ENCODE measurements around the gene RAX.

Gene RAX

DNA sequence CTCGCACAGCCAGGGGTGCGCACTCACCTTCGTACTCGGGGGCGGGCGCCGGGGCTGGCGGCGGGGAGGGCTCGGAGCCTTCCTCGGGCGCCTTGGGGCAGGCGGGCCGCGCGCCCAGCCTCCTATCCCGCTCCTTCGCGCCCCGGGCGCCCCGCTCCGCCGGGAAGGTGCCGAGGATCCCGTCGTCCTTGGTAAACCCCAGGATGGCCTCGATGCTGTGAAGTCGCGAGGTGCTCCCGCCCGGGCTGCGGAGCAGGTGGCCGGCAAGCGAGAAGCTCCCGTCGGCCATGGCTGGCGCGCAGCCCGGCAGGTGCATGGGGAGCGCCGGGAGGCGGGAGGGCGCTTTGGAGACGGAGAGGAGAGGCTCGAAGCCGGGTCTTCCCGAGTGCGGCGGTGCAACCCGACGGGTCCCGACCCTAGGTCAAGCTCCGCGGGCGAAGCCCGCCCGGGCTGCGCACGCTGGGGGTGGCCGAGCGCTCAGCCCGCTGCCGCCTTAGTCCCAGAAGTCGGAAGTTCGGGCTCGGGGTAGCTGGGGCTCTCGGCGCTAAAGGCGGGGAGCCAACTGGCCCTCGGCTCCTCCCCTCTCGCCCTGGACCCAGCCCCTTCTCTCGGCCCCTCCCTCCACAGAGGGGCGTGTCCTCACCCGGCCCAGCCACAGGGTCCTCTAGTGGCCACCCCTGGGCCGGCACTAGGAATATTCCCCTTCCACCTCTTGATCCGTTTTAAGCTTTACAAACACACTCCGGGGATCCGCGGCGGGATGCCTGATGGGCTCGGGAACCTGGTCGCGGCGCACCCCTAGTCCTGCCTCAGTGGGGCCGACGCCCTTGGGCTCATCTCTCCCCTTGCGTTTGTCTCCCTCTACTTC, at the start of gene RAX:
Gene RAX, minus strand, starts transcription at position 564 of the 868 bp plus-strand sequence. Its CDS starts 248 bp downstream, at position 316.
- Mint-ChIP-seq H3K27ac (no peak within 1 kb of the TSS), H3K27me3 (peaks cover 49% of the 10 kb centered on the region), H3K4me1 (ENCODE audit: low read depth) (peaks cover 19% of the 10 kb centered on the region), H3K36me3 (no peaks in the 10 kb centered on the region), H3K4me3 (peak within 1 kb of the TSS; percentile 52), H3K9me3 (ENCODE audit: low read depth) (no peaks in the 10 kb centered on the region)

DNA sequence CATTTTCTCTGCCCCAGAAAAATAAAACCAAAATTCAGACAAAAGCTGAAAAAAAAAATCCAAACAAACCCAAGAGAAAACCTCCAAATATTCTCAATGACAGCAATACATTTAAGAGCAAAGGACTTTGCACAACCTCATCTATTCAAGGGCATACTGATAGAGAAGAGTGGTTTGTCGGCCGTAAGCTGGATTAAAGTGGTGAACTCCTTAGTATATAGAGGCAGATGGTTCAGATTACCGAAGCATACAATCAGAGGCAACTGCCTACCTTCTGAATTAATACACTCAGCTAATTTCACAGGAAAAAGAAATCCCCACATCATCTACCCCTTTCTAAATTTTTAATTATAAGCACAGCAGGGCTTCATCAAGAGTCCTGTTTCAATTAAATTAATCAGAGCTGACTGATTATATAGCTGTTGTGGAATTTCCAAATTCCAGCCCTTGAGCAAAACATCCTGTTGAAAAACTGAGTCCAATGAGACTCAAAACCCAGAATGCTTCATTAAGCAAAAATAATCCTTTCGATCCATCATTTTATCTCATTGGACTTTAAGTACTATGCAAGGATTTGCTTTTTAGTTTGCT, 45.3 kb upstream of the RAX start, which contains the start of gene CPLX4:
Gene CPLX4, minus strand, starts transcription at position 190 of the 591 bp plus-strand sequence. Its CDS starts 187 bp downstream, at position 3.
- H3K27me3 Mint-ChIP-seq = peaks cover 10% of the 10 kb centered on the region
- no peaks in the 10 kb centered on the region for H3K4me1 Mint-ChIP-seq (ENCODE audit: low read depth)
- no peaks in the 10 kb centered on the region for H3K36me3 Mint-ChIP-seq
- H3K9me3 Mint-ChIP-seq (ENCODE audit: low read depth) = no peaks in the 10 kb centered on the region
- H3K27ac Mint-ChIP-seq = no peak within 1 kb of the TSS
- no peak within 1 kb of the TSS for H3K4me3 Mint-ChIP-seq

DNA sequence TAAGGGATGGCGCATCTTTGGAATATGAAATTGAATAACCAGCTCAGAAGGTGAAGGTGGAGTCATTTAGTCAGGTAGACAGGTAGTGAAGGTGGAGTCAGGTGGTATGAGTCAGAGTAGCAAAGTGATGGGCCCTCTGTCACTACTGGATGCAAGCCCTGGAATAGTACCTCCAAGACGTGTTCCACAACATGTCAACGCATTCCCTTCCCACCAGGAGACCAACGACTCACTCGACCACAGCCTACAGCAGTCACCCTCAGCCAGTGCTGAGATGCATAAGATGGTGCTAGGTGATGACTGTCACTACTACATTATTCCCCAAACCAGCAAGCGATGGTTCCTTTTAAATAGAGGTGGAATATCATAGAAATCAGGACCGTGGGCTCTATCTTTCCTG, 38.4 kb upstream of the RAX start:
- no peak overlapping the region for H3K27ac Mint-ChIP-seq
- no peaks in the 10 kb centered on the region for H3K36me3 Mint-ChIP-seq
- no peaks in the 10 kb centered on the region for H3K4me1 Mint-ChIP-seq (ENCODE audit: low read depth)
- H3K27me3 Mint-ChIP-seq = peaks cover 18% of the 10 kb centered on the region
- no peaks in the 10 kb centered on the region for H3K9me3 Mint-ChIP-seq (ENCODE audit: low read depth)
- no peak overlapping the region for H3K4me3 Mint-ChIP-seq

DNA sequence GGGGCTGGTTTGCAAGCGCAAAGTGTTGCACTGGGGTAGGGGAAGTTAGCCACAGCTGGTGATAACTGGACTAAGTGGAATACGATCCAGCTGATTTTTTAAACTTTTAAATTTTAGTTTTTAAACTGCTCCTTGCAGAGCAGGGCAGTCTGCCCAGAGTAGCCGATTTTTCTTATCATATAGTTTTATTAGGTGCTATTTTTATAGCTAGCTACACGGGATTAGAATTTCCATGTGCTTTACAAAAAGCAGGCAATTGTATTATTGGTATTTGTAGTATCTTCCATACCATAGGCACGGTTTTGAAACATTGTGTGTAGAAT, 35.6 kb upstream of the RAX start:
- H3K27me3 Mint-ChIP-seq = peaks cover 28% of the 10 kb centered on the region
- H3K4me1 Mint-ChIP-seq (ENCODE audit: low read depth) = no peaks in the 10 kb centered on the region
- no peaks in the 10 kb centered on the region for H3K36me3 Mint-ChIP-seq
- peak overlapping the region; percentile 46 for H3K4me3 Mint-ChIP-seq
- H3K9me3 Mint-ChIP-seq (ENCODE audit: low read depth) = no peaks in the 10 kb centered on the region
- no peak overlapping the region for H3K27ac Mint-ChIP-seq

DNA sequence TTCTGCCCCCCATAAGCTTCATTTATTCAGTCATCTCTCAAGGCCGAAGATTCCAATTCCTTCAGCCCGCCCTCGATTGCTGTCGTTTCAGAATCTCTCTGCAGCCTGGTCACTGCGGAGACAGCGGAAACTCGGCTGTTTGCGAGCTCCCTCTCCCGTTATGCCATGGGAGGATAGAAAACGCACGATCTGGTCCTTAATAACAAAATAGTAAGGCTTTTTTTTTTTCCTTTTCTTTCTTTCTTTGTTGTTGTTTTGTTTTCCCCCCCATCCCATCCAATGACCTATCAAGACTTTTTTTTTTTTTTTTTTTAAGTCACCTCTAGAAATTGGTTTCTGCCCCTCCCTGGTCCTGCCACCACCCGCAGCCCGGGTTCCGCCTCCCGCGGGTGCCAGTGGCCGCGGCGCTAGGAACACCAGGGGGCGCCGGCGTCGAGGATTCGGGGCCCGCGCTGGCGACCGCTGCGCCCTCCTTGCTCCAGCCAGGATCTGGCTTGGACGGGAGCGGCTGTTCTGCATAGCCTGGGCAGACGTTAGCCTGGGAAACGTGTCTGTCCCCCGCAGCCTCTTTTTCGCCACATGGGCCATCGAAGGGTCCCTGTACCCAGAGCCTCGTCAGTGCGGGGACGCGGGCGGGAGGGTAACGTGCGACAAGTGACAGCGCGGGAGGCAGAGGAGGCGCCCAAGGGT, 35.1 kb upstream of the RAX start:
- H3K27ac Mint-ChIP-seq = no peak overlapping the region
- peak overlapping the region; percentile 46 for H3K4me3 Mint-ChIP-seq
- peaks cover 28% of the 10 kb centered on the region for H3K27me3 Mint-ChIP-seq
- no peaks in the 10 kb centered on the region for H3K36me3 Mint-ChIP-seq
- H3K4me1 Mint-ChIP-seq (ENCODE audit: low read depth) = no peaks in the 10 kb centered on the region
- no peaks in the 10 kb centered on the region for H3K9me3 Mint-ChIP-seq (ENCODE audit: low read depth)

DNA sequence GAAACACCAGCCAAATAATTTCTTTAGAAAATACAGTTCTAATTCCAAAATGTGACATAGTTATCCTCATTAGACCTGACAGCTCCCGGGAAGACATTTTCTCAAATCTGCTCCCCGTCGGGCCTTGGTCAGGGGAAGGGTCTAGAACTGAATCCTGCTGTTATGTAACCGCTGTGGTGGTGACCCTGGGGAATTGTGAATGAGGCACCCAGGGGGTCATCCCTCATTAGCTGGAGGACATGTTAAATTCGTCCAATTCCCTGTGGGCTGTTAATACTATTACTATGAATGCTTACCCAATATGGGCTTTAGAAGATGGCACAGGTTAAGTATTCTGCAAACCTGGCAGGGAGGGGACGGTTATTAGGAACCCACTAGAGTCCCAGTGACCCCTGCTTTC, 33.4 kb upstream of the RAX start:
- peaks cover 24% of the 10 kb centered on the region for H3K27me3 Mint-ChIP-seq
- H3K4me3 Mint-ChIP-seq = no peak overlapping the region
- H3K4me1 Mint-ChIP-seq (ENCODE audit: low read depth) = no peaks in the 10 kb centered on the region
- no peak overlapping the region for H3K27ac Mint-ChIP-seq
- H3K9me3 Mint-ChIP-seq (ENCODE audit: low read depth) = no peaks in the 10 kb centered on the region
- H3K36me3 Mint-ChIP-seq = no peaks in the 10 kb centered on the region

DNA sequence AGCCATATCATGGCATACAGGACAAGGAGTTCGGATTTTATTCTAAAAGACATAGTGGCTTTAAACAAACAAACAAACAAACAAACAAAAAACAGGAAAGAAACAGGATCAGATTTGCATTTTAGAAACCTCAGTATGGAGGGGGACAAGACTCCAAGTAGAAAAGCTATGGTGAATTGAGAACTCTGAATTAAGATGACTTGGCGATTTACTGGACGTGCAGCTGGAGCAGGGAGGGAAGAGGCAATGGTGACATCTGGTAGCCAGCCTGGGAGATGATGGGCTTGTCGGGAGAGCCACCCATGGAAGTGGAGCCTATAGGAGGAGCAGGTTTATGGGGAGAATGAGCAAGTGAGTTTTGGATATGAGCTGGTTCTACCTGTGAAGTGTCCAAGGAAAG, 32.0 kb upstream of the RAX start:
- H3K4me1 Mint-ChIP-seq (ENCODE audit: low read depth) = no peaks in the 10 kb centered on the region
- no peak overlapping the region for H3K27ac Mint-ChIP-seq
- no peaks in the 10 kb centered on the region for H3K36me3 Mint-ChIP-seq
- peaks cover 22% of the 10 kb centered on the region for H3K27me3 Mint-ChIP-seq
- H3K4me3 Mint-ChIP-seq = no peak overlapping the region
- no peaks in the 10 kb centered on the region for H3K9me3 Mint-ChIP-seq (ENCODE audit: low read depth)

DNA sequence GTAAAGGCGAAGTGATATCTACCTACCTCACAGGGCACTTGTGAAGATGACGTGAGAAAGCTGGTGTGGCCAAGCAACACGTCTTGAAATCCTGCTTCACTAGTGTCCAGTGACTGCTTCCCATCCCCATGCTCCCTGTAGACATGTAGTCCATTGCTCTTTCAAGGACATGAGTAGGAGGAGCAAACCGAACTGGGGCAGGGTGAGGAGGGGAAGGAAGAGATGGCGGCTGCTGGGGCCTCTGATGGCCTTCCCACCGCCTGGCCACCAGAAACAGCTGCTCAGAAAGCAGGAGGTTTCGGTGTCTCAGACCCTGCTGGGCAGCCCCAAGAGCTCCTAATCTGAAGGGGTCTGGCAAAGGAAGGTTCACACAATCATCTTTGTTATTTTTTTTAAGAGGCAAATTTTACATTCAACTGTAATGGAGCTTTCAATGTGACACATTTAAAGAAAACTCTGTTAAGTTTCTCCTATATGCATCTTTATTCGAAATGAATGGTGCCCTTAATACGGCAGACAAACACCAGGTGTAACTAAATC, 30.5 kb upstream of the RAX start:
- Mint-ChIP-seq H3K9me3 (ENCODE audit: low read depth) (no peaks in the 10 kb centered on the region), H3K36me3 (no peaks in the 10 kb centered on the region), H3K27ac (no peak overlapping the region), H3K4me1 (ENCODE audit: low read depth) (no peaks in the 10 kb centered on the region), H3K4me3 (no peak overlapping the region), H3K27me3 (peaks cover 18% of the 10 kb centered on the region)

DNA sequence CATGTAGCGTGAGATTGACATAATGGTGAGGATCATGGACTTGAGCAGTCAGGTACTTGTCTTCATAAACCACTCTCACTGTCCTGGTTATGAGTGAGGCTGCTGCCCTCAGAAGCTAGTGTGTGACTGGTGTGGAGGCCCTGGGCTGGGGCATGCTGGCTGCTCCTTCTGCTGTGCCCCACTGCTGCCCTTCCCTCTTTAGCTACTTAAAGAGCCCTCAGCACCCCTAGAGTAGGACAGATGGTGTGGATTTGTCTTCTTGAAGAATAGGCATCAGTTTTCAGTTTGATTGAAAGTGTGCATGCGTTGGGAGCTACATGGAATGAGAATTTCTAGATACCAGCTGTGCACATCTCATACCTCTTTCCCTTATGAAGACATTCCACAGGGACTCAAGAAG, 29.8 kb upstream of the RAX start:
- Mint-ChIP-seq H3K4me1 (ENCODE audit: low read depth) (no peaks in the 10 kb centered on the region), H3K36me3 (no peaks in the 10 kb centered on the region), H3K27ac (no peak overlapping the region), H3K9me3 (ENCODE audit: low read depth) (no peaks in the 10 kb centered on the region), H3K27me3 (peaks cover 18% of the 10 kb centered on the region), H3K4me3 (no peak overlapping the region)

DNA sequence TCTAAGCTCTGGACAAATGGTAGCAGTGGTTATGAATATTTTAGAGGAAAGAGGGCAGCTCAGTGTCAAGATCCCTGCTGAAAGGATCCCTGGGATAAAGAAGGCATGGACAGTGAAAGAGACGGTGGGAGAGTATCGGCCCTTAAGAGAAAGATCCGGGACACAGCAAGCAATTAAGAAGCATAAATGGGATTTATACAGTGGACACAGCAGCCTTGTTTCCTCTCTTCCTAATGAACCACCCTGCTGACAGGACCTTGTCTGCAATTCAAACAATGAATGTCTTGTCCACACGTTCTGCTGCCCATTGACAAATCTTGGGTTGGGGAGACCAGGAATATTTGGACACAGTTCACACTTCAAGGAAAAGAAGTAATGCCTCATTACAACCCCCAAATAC, 28.7 kb upstream of the RAX start:
- no peak overlapping the region for H3K27ac Mint-ChIP-seq
- peaks cover 15% of the 10 kb centered on the region for H3K27me3 Mint-ChIP-seq
- no peaks in the 10 kb centered on the region for H3K4me1 Mint-ChIP-seq (ENCODE audit: low read depth)
- H3K9me3 Mint-ChIP-seq (ENCODE audit: low read depth) = no peaks in the 10 kb centered on the region
- no peak overlapping the region for H3K4me3 Mint-ChIP-seq
- no peaks in the 10 kb centered on the region for H3K36me3 Mint-ChIP-seq

DNA sequence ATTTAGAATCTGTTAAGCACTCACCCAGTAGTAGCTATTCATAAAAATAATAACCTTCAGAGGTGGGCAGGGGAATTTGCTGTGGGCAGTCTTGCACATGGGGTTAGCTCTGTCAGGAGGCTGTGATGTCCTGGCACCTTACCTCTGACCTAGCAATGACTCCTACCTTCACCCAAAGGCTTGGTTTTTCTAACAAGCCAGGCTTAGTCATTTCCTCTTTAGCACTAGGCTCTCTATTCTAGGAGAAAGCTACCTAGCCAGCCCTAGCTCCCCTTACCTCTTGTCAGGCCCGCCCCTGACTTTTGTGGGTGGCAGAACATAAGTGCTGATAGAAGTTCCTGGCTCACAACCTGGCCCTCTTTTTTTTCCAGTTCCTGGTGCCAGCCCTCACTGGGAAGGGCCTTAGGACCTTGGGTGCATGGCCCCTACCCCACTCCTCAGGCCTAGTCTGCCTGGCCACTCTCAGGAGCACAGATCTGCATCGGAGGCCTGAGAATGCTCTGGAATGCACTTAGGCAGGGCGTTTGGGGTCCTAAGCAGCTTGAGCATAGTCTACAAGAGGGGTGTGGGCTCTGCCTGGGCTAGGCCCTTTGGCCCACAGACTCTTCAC, 27.5 kb upstream of the RAX start:
- H3K27ac Mint-ChIP-seq = no peak overlapping the region
- no peaks in the 10 kb centered on the region for H3K36me3 Mint-ChIP-seq
- H3K4me1 Mint-ChIP-seq (ENCODE audit: low read depth) = no peaks in the 10 kb centered on the region
- H3K27me3 Mint-ChIP-seq = peaks cover 10% of the 10 kb centered on the region
- H3K9me3 Mint-ChIP-seq (ENCODE audit: low read depth) = no peaks in the 10 kb centered on the region
- H3K4me3 Mint-ChIP-seq = no peak overlapping the region

DNA sequence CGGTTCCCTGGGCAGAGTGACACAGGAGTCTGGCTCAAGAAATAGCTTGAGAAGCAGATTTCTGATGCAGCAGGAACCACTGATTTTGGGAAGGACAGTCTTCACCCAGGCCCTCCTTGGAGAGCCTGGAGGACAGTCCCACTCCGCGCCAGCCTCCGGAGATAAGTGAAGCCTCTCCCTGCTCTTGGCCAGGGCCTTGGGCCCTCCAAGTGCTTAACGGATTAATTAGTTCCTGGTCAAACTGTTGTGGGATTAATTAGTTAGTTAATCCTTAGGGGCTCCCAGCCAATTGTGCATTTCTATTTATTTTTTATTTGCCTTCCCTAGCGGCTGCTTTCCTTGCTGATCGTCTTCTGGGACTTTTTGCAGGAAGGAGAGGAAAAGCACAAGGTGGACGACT, 25.6 kb upstream of the RAX start:
- H3K27me3 Mint-ChIP-seq = peaks cover 11% of the 10 kb centered on the region
- H3K9me3 Mint-ChIP-seq (ENCODE audit: low read depth) = no peaks in the 10 kb centered on the region
- H3K4me3 Mint-ChIP-seq = no peak overlapping the region
- H3K4me1 Mint-ChIP-seq (ENCODE audit: low read depth) = no peaks in the 10 kb centered on the region
- no peak overlapping the region for H3K27ac Mint-ChIP-seq
- H3K36me3 Mint-ChIP-seq = no peaks in the 10 kb centered on the region

DNA sequence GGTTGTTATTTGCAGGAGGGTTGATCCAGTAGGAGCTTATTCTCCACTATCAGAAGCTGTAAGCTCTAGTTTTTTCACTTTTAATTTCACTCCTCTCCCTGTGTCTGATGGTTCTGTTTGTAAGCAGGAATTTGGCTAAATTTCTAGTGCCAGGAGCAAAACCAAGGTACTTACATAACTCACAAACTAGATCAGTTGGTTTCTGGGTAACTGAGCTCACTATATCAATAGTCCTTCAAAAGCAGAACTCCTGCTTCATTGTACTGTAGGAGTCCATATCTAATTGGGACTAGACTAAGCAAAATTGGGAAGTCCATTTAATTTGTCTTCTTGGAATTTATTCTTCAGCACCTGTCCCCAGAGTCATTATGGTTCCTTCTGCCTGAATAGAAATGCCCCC, 20.1 kb upstream of the RAX start:
- Mint-ChIP-seq H3K27ac (no peak overlapping the region), H3K4me1 (ENCODE audit: low read depth) (no peaks in the 10 kb centered on the region), H3K36me3 (no peaks in the 10 kb centered on the region), H3K9me3 (ENCODE audit: low read depth) (no peaks in the 10 kb centered on the region), H3K4me3 (no peak overlapping the region), H3K27me3 (peaks cover 26% of the 10 kb centered on the region)

DNA sequence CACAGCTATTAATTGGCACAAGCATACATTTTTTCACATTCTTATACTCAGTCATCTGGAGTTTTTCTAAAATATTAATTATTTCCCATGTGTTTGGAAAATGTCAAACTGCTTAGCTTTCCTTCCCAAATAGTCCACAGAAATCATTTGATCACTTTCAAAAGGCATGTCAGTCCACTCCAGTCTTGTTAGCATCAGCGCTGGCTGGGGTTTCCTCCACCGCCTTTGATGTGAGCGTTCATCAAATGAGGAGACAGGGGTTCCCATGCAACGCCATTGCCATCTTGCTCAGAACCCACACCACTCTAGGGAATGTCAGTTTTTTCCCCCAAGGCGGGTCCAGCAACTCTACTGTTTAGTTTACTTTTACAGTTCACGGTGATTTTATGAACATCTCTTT, 13.1 kb upstream of the RAX start:
- H3K27ac Mint-ChIP-seq = no peak overlapping the region
- no peaks in the 10 kb centered on the region for H3K9me3 Mint-ChIP-seq (ENCODE audit: low read depth)
- H3K36me3 Mint-ChIP-seq = no peaks in the 10 kb centered on the region
- no peaks in the 10 kb centered on the region for H3K4me1 Mint-ChIP-seq (ENCODE audit: low read depth)
- H3K4me3 Mint-ChIP-seq = no peak overlapping the region
- peaks cover 26% of the 10 kb centered on the region for H3K27me3 Mint-ChIP-seq

DNA sequence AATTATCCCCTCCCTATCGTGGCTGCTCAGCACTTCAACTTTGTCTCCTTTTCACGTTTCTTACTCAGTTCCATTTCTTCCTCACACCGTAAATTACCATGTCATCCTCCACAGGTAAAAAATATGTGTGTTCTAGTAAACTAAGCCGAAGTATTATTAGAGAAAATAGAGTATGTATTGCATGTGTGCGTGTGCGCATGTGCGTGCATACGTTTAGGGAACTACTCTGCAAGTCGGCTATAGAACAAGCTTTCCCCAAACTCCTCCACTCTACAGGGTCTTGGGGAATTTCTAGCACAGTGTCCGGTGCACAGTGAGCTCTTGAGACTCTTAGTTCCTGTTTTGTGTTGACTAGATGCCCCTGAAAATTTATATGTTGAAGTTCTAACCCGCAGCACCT, 9.1 kb upstream of the RAX start:
- Mint-ChIP-seq H3K4me3 (no peak overlapping the region), H3K27me3 (peaks cover 29% of the 10 kb centered on the region), H3K27ac (no peak overlapping the region), H3K4me1 (ENCODE audit: low read depth) (no peaks in the 10 kb centered on the region), H3K9me3 (ENCODE audit: low read depth) (no peaks in the 10 kb centered on the region), H3K36me3 (no peaks in the 10 kb centered on the region)

Measured in activated naive CD8-positive, alpha-beta T cell (primary cell).